Neural cell (in vitro differentiated cells): ENCODE measurements around the gene GPS2. TPM values are rescaled to one million over a fixed set of nuclear protein-coding genes. Genes with fewer than 3 reads are reported as not detected.
"Not testable (repeated sequence)": the region's sequence is repeated elsewhere in the genome, so short reads cannot be mapped to it uniquely, and the experiment has no call there.

Experiments
- H2AFZ ChIP-seq: fragments of 200-600, 300-800 bp; sonication (generic), shearing (Covaris generic); 2 replicates; pipeline ENCODE4 v1.6.0; 2014; ENCODE audit warnings: low read depth, mild to moderate bottlenecking, antibody characterized with exemption, low read length, moderate library complexity
- H3F3A ChIP-seq: fragments of 200-600 bp; shearing (Covaris generic); 2 replicates; pipeline ENCODE4 v1.6.1; 2016; ENCODE audit warnings: mild to moderate bottlenecking, moderate library complexity, mixed read lengths, antibody characterized with exemption, low read length; ENCODE audit not compliant: insufficient read depth, poor library complexity, severe bottlenecking
- H3K27ac ChIP-seq: fragments of 200-600, 300-800 bp; sonication (generic), shearing (Covaris generic); 2 replicates; pipeline ENCODE4 v1.5.1; 2014; ENCODE audit warnings: mild to moderate bottlenecking, low read length, moderate library complexity
- H3K27me3 ChIP-seq: fragments of 300-800, 200-600 bp; sonication (generic), shearing (Covaris generic); 2 replicates; pipeline ENCODE4 v1.6.0; 2014; ENCODE audit warnings: mild to moderate bottlenecking, low read depth, low read length, moderate library complexity; ENCODE audit not compliant: insufficient read depth
- H3K36me3 ChIP-seq: fragments of 300-800, 200-600 bp; sonication (generic), shearing (Covaris generic); 2 replicates; pipeline ENCODE4 v1.5.1; 2014; ENCODE audit warnings: mild to moderate bottlenecking, antibody characterized with exemption, low read length, moderate library complexity; ENCODE audit not compliant: insufficient read depth
- H3K4me2 ChIP-seq: fragments of 300-800, 200-600 bp; sonication (generic), shearing (Covaris generic); 2 replicates; pipeline ENCODE4 v1.6.0; 2014; ENCODE audit warnings: mild to moderate bottlenecking, low read length
- H3K4me3 ChIP-seq: fragments of 300-800, 200-600 bp; sonication (generic), shearing (Covaris generic); 2 replicates; pipeline ENCODE4 v1.5.1; 2014; ENCODE audit warnings: mild to moderate bottlenecking, low read length, moderate library complexity
- H3K79me2 ChIP-seq: fragments of 200-600 bp; shearing (Covaris generic); replicated peaks from 2 replicates; pipeline ENCODE4 v1.6.0; 2014; ENCODE audit warnings: mild to moderate bottlenecking, low read length, moderate library complexity; ENCODE audit not compliant: insufficient read depth
- H3K9ac ChIP-seq: fragments of 300-800, 200-600 bp; sonication (generic), shearing (Covaris generic); 2 replicates; pipeline ENCODE4 v1.6.1; 2016; ENCODE audit warnings: mild to moderate bottlenecking, low read length, mixed read lengths
- H3K9me2 ChIP-seq: fragments of 200-600 bp; shearing (Covaris generic); 2 replicates; pipeline ENCODE4 v1.6.1; 2016; ENCODE audit warnings: mild to moderate bottlenecking, low read length, mixed read lengths; ENCODE audit not compliant: insufficient read depth
- H3K9me3 ChIP-seq: fragments of 200-600, 300-800 bp; sonication (generic), shearing (Covaris generic); 2 replicates; pipeline ENCODE4 v1.6.1; 2016; ENCODE audit warnings: mild to moderate bottlenecking, mixed run types, low read length, moderate library complexity, mixed read lengths
- H4K20me1 ChIP-seq: fragments of 200-600 bp; shearing (Covaris generic); 2 replicates; pipeline ENCODE4 v1.6.1; 2016; ENCODE audit warnings: mild to moderate bottlenecking, mixed run types; ENCODE audit not compliant: insufficient read depth
- EP300 ChIP-seq: fragments of 450-650 bp; conservative IDR thresholded peaks from 2 replicates; pipeline ENCODE4 v1.6.1; 2014; ENCODE audit warnings: antibody characterized with exemption, mild to moderate bottlenecking, moderate library complexity; ENCODE audit not compliant: poor library complexity, severe bottlenecking
- EZH2 ChIP-seq: fragments of 200-600, 300-800 bp; shearing (Covaris generic), sonication (generic); IDR thresholded peaks from 2 replicates; pipeline ENCODE4 v1.6.1; 2014; ENCODE audit warnings: antibody characterized with exemption, low read length, borderline replicate concordance, mild to moderate bottlenecking; ENCODE audit not compliant: insufficient read depth, poor library complexity, severe bottlenecking
- MXI1 ChIP-seq: fragments of 450-650 bp; conservative IDR thresholded peaks from 2 replicates; pipeline ENCODE4 v1.6.1; 2014; ENCODE audit warnings: antibody characterized with exemption, mild to moderate bottlenecking; ENCODE audit not compliant: poor library complexity, severe bottlenecking
- POLR2AphosphoS5 ChIP-seq: IDR thresholded peaks from 2 replicates; pipeline ENCODE4 v1.6.1; 2012
- RAD21 ChIP-seq: fragments of 450-650 bp; conservative IDR thresholded peaks from 2 replicates; pipeline ENCODE4 v1.6.1; 2014; ENCODE audit warnings: antibody characterized with exemption, mild to moderate bottlenecking, moderate library complexity
- SMC3 ChIP-seq: fragments of 450-650 bp; conservative IDR thresholded peaks from 2 replicates; pipeline ENCODE4 v1.6.1; 2014; ENCODE audit warnings: antibody characterized with exemption, mild to moderate bottlenecking, moderate library complexity; ENCODE audit not compliant: poor library complexity
- TAF1 ChIP-seq: IDR thresholded peaks from 2 replicates; pipeline ENCODE4 v1.6.1; 2012; ENCODE audit warnings: low read depth
- polyA plus RNA-seq: library from polyadenylated mRNA; depleted of rRNA; stranded (reverse); fragments of >200 nt; gene quantifications from 2 replicates; pipeline ENCODE4 v1.2.3, GENCODE V29; 2014
- TF ChIP-seq, protein P1 (sequence below): fragments of 450-650 bp; IDR thresholded peaks from 2 replicates; pipeline ENCODE4 v1.5.1; 2014; ENCODE audit warnings: antibody characterized with exemption, mild to moderate bottlenecking, moderate library complexity; ENCODE audit not compliant: poor library complexity, severe bottlenecking
- TF ChIP-seq, protein P2 (sequence below): IDR thresholded peaks from 2 replicates; pipeline ENCODE4 v1.6.1; 2012; ENCODE audit warnings: borderline replicate concordance

Gene GPS2
- polyA plus RNA-seq, 1 donor from 2014 or later, result 108 TPM

DNA sequence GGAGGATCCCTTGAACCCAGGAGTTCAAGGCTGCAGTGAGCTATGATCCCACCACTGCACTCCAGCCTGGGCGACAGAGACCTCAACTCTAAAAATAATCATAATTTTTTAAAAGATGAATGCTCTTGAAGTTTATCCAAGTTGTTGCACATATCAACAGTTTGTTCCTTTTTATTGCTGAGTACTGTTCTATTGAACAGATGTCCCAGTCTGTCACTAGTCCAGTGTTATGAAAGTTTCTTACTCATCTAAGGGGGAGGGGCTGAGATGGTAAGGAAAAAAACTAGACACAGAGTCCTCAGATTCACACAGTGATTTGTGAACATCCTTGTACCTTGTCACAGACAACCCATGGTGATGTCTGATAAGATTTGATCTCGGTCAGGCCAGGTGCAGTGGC, 25.0 kb upstream of the GPS2 start:
- Histone ChIP-seq H3K79me2 (no peaks in the 10 kb centered on the region), H3K9me2 (no peaks in the 10 kb centered on the region), H3F3A (no peaks in the 10 kb centered on the region), H4K20me1 (no peaks in the 10 kb centered on the region), H2AFZ (no peak overlapping the region), H3K4me2 (no peak overlapping the region), H3K27me3 (no peaks in the 10 kb centered on the region), H3K4me3 (no peak overlapping the region), H3K27ac (no peak overlapping the region), H3K36me3 (no peaks in the 10 kb centered on the region), H3K9me3 (no peaks in the 10 kb centered on the region), H3K9ac (no peak overlapping the region)
- TF ChIP-seq, protein P1, sequence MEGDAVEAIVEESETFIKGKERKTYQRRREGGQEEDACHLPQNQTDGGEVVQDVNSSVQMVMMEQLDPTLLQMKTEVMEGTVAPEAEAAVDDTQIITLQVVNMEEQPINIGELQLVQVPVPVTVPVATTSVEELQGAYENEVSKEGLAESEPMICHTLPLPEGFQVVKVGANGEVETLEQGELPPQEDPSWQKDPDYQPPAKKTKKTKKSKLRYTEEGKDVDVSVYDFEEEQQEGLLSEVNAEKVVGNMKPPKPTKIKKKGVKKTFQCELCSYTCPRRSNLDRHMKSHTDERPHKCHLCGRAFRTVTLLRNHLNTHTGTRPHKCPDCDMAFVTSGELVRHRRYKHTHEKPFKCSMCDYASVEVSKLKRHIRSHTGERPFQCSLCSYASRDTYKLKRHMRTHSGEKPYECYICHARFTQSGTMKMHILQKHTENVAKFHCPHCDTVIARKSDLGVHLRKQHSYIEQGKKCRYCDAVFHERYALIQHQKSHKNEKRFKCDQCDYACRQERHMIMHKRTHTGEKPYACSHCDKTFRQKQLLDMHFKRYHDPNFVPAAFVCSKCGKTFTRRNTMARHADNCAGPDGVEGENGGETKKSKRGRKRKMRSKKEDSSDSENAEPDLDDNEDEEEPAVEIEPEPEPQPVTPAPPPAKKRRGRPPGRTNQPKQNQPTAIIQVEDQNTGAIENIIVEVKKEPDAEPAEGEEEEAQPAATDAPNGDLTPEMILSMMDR, result no peak
- no peak for TF ChIP-seq MXI1
- no peak for TF ChIP-seq TAF1
- no peak for TF ChIP-seq EP300
- no peak for TF ChIP-seq EZH2
- TF ChIP-seq, protein P2, sequence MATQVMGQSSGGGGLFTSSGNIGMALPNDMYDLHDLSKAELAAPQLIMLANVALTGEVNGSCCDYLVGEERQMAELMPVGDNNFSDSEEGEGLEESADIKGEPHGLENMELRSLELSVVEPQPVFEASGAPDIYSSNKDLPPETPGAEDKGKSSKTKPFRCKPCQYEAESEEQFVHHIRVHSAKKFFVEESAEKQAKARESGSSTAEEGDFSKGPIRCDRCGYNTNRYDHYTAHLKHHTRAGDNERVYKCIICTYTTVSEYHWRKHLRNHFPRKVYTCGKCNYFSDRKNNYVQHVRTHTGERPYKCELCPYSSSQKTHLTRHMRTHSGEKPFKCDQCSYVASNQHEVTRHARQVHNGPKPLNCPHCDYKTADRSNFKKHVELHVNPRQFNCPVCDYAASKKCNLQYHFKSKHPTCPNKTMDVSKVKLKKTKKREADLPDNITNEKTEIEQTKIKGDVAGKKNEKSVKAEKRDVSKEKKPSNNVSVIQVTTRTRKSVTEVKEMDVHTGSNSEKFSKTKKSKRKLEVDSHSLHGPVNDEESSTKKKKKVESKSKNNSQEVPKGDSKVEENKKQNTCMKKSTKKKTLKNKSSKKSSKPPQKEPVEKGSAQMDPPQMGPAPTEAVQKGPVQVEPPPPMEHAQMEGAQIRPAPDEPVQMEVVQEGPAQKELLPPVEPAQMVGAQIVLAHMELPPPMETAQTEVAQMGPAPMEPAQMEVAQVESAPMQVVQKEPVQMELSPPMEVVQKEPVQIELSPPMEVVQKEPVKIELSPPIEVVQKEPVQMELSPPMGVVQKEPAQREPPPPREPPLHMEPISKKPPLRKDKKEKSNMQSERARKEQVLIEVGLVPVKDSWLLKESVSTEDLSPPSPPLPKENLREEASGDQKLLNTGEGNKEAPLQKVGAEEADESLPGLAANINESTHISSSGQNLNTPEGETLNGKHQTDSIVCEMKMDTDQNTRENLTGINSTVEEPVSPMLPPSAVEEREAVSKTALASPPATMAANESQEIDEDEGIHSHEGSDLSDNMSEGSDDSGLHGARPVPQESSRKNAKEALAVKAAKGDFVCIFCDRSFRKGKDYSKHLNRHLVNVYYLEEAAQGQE, result no peak
- TF ChIP-seq POLR2AphosphoS5, result no peak
- TF ChIP-seq RAD21, result no peak
- TF ChIP-seq SMC3, result no peak

DNA sequence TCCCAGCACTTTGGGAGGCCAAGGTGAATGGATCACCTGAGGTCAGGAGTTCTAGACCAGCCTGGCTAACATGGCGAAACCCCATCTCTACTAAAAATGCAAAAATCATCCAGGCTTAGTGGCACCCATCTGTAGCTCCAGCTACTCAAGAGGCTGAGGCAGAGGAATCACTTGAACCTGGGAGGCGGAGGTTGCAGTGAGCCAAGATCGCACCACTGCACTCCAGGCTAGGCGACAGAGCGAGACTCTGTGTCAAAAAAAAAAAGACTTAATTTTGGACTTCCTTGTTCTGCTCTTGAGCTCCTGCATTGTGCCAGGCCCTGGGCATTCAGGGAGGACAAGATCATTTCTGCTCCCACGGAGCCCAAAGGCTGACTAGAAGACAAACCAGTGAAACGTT, 22.4 kb upstream of the GPS2 start:
- not testable (repeated sequence) for H3K9me2 ChIP-seq, H3K79me2 ChIP-seq, H3K9me3 ChIP-seq, H2AFZ ChIP-seq, H3K36me3 ChIP-seq, H3K27me3 ChIP-seq, H3F3A ChIP-seq, H3K27ac ChIP-seq, H4K20me1 ChIP-seq, H3K4me2 ChIP-seq, H3K4me3 ChIP-seq, H3K9ac ChIP-seq
